ENCODE data around the gene CYBRD1.
A peak's percentile ranks its signal among the peaks of the same experiment; 100 is the strongest.
"Not testable (repeated sequence)": the region's sequence is repeated elsewhere in the genome, so short reads cannot be mapped to it uniquely, and the experiment has no call there.

The CYBRD1 gene

GRCh38 chr2:171531836-171532450 lies 9.7 kb downstream of the CYBRD1 start:
- no peak overlapping the region for H3K4me3 ChIP-seq (replicated peaks; ENCODE audit: low read depth, low read length)
- no peak for DNase-seq (ENCODE audit: extremely low read depth, low read depth)
- TF ChIP-seq CTCF (IDR thresholded peaks at IDR 0.05; ENCODE audit: low read depth, low read length, missing control alignments): no peak

- no peak for DNase-seq (ENCODE audit: extremely low read depth, low read depth)
- TF ChIP-seq CTCF (IDR thresholded peaks at IDR 0.05; ENCODE audit: low read depth, low read length, missing control alignments): no peak
- H3K4me3 ChIP-seq (replicated peaks; ENCODE audit: low read depth, low read length): no peak overlapping the region
These were observed 11.1 kb downstream of the CYBRD1 start for GRCh38 chr2:171533331-171533730.

- H3K4me3 ChIP-seq (replicated peaks; ENCODE audit: low read depth, low read length); DNase-seq (ENCODE audit: extremely low read depth, low read depth): not testable (repeated sequence)
These were observed 13.3 kb downstream of the CYBRD1 start for GRCh38 chr2:171535528-171535927.

- TF ChIP-seq CTCF (IDR thresholded peaks at IDR 0.05; ENCODE audit: low read depth, low read length, missing control alignments): no peak
- no peak for DNase-seq (ENCODE audit: extremely low read depth, low read depth)
- H3K4me3 ChIP-seq (replicated peaks; ENCODE audit: low read depth, low read length): no peak overlapping the region
These were observed 18.2 kb downstream of the CYBRD1 start for GRCh38 chr2:171540437-171540836.

- no peak for DNase-seq (ENCODE audit: extremely low read depth, low read depth)
- TF ChIP-seq CTCF (IDR thresholded peaks at IDR 0.05; ENCODE audit: low read depth, low read length, missing control alignments): peak; percentile 67
- H3K4me3 ChIP-seq (replicated peaks; ENCODE audit: low read depth, low read length): no peak overlapping the region
These were observed 19.1 kb downstream of the CYBRD1 start for GRCh38 chr2:171541202-171541887.

GRCh38 chr2:171545086-171545485 lies 22.8 kb downstream of the CYBRD1 start:
- no peak for TF ChIP-seq CTCF (IDR thresholded peaks at IDR 0.05; ENCODE audit: low read depth, low read length, missing control alignments)
- no peak overlapping the region for H3K4me3 ChIP-seq (replicated peaks; ENCODE audit: low read depth, low read length)
- no peak for DNase-seq (ENCODE audit: extremely low read depth, low read depth)

GRCh38 chr2:171547256-171547655 lies 25.0 kb downstream of the CYBRD1 start:
- TF ChIP-seq CTCF (IDR thresholded peaks at IDR 0.05; ENCODE audit: low read depth, low read length, missing control alignments): no peak
- no peak for DNase-seq (ENCODE audit: extremely low read depth, low read depth)
- no peak overlapping the region for H3K4me3 ChIP-seq (replicated peaks; ENCODE audit: low read depth, low read length)
